Liver (tissue), 9 donors: ENCODE measurements around the gene CCR7. TPM values are rescaled to one million over a fixed set of nuclear protein-coding genes. Genes with fewer than 3 reads are reported as not detected.

Experiments
- DNase-seq: peaks from one replicate; pipeline ENCODE4 v3.0.0-alpha.2; 2017; ENCODE audit warnings: low spot score
- H3K27ac ChIP-seq, 2 donors: one replicate each; pipeline ENCODE4 v1.7.0; 2013; ENCODE audit warnings: inconsistent platforms in 2 of 2, low read length in 2 of 2, control low read depth in 1 of 2, low read depth in 1 of 2, mild to moderate bottlenecking in 1 of 2
- H3K27me3 ChIP-seq, 4 donors: one replicate each; pipeline versions ENCODE4 v1.6.1 to v1.7.0; 2013; ENCODE audit warnings: low read length in 3 of 4, inconsistent platforms in 1 of 4, mild to moderate bottlenecking in 1 of 4, moderate library complexity in 1 of 4; ENCODE audit not compliant: control insufficient read depth in 4 of 4, insufficient read depth in 4 of 4
- H3K36me3 ChIP-seq, 4 donors: one replicate each; pipeline versions ENCODE4 v1.6.1 to v1.7.0; 2013; ENCODE audit warnings: low read length in 3 of 4, mild to moderate bottlenecking in 3 of 4, low read depth in 1 of 4, moderate library complexity in 1 of 4; ENCODE audit not compliant: control insufficient read depth in 4 of 4, insufficient read depth in 3 of 4
- H3K4me1 ChIP-seq, 4 donors: one replicate each; pipeline versions ENCODE4 v1.6.1 to v1.7.0; 2013; ENCODE audit warnings: low read length in 3 of 4, mild to moderate bottlenecking in 3 of 4, moderate library complexity in 1 of 4; ENCODE audit not compliant: control insufficient read depth in 4 of 4, insufficient read depth in 4 of 4
- H3K4me3 ChIP-seq, 3 donors: one replicate each; pipeline versions ENCODE4 v1.6.1 to v1.7.0; 2013; ENCODE audit warnings: low read length in 3 of 3, control low read depth in 1 of 3, low read depth in 1 of 3, mild to moderate bottlenecking in 1 of 3
- H3K9ac ChIP-seq, 2 donors: one replicate each; pipeline ENCODE4 v1.7.0; 2013; ENCODE audit warnings: low read length in 2 of 2, mild to moderate bottlenecking in 2 of 2, moderate library complexity in 2 of 2, control low read depth in 1 of 2, low read depth in 1 of 2
- H3K9me3 ChIP-seq, 4 donors: one replicate each; pipeline versions ENCODE4 v1.6.1 to v1.7.0; 2013; ENCODE audit warnings: low read length in 3 of 4; ENCODE audit not compliant: control insufficient read depth in 4 of 4
- EGR1 ChIP-seq, 2 donors: IDR thresholded peaks; 2 replicates each; pipeline ENCODE4 v1.6.1; 2016 to 2018; ENCODE audit warnings: antibody characterized with exemption in 2 of 2, low read depth in 2 of 2
- FOXA1 ChIP-seq: IDR thresholded peaks from 2 replicates; pipeline ENCODE4 v1.6.1; 2016; ENCODE audit warnings: antibody characterized with exemption
- FOXA2 ChIP-seq: IDR thresholded peaks from 2 replicates; pipeline ENCODE4 v1.6.1; 2016; ENCODE audit warnings: antibody characterized with exemption
- GABPA ChIP-seq, 2 donors: IDR thresholded peaks in 1 of 2; conservative IDR thresholded peaks in 1 of 2; 2 replicates each; pipeline ENCODE4 v1.6.1; 2016; ENCODE audit warnings: antibody characterized with exemption in 2 of 2, mild to moderate bottlenecking in 1 of 2, moderate library complexity in 1 of 2
- HNF4A ChIP-seq, 2 donors: conservative IDR thresholded peaks; 2 replicates each; pipeline ENCODE4 v1.6.1; 2016; ENCODE audit warnings: antibody characterized with exemption in 2 of 2, mild to moderate bottlenecking in 2 of 2
- HNF4G ChIP-seq: IDR thresholded peaks from 2 replicates; pipeline ENCODE4 v1.6.1; 2016; ENCODE audit warnings: antibody characterized with exemption
- JUND ChIP-seq, 2 donors: IDR thresholded peaks; 2 replicates each; pipeline ENCODE4 v1.6.1; 2016; ENCODE audit warnings: antibody characterized with exemption in 2 of 2
- NR2F2 ChIP-seq: IDR thresholded peaks from 2 replicates; pipeline ENCODE4 v1.6.1; 2016; ENCODE audit warnings: antibody characterized with exemption
- RAD21 ChIP-seq, 2 donors: IDR thresholded peaks; 2 replicates each; pipeline ENCODE4 v1.6.1; 2016; ENCODE audit warnings: antibody characterized with exemption in 2 of 2, mild to moderate bottlenecking in 2 of 2
- RXRA ChIP-seq, 2 donors: IDR thresholded peaks; 2 replicates each; pipeline ENCODE4 v1.6.1; 2017 to 2018; ENCODE audit warnings: antibody characterized with exemption in 2 of 2, mild to moderate bottlenecking in 1 of 2
- SP1 ChIP-seq: IDR thresholded peaks from 2 replicates; pipeline ENCODE4 v1.6.1; 2018; ENCODE audit warnings: antibody characterized with exemption, mild to moderate bottlenecking
- TAF1 ChIP-seq: conservative IDR thresholded peaks from 2 replicates; pipeline ENCODE4 v1.6.1; 2016; ENCODE audit warnings: antibody characterized with exemption, mild to moderate bottlenecking
- YY1 ChIP-seq: IDR thresholded peaks from 2 replicates; pipeline ENCODE4 v1.6.1; 2016; ENCODE audit warnings: antibody characterized with exemption, mild to moderate bottlenecking
- WGBS: extraction: QIAGEN DNeasy Blood & Tissue Kit; methylation state at CpG from one replicate; pipeline ENCODE4 v1.1.7; 2013; 5-methylcytosine and 5-hydroxymethylcytosine counted together
- polyA plus RNA-seq, 2 donors: library from polyadenylated mRNA; stranded (reverse) in 1 of 2; unstranded in 1 of 2; fragments of 200-250 nt in 1 of 2; fragments of >200 nt in 1 of 2; fragmentation: Nextera tagmentation in 1 of 2; extraction: Ambion mirVana in 1 of 2; gene quantifications; one replicate each; pipeline versions ENCODE4 v1.2.1 to v1.2.3, GENCODE V29; 2013 to 2015
- total RNA-seq, 2 donors: library from RNA; depleted of rRNA; stranded (reverse); fragments of >200 nt; gene quantifications; one replicate each; pipeline ENCODE4 v1.2.3, GENCODE V29; 2014
- TF ChIP-seq, protein P1 (sequence below): IDR thresholded peaks from 2 replicates; pipeline ENCODE4 v1.6.1; 2016; ENCODE audit warnings: antibody characterized with exemption
- TF ChIP-seq, protein P2 (sequence below): IDR thresholded peaks from 2 replicates; pipeline ENCODE4 v1.6.1; 2016; ENCODE audit warnings: antibody characterized with exemption
- TF ChIP-seq, protein P3 (sequence below): fragments of 150-350 bp; IDR thresholded peaks from 2 replicates; pipeline ENCODE4 v1.5.1; 2017; ENCODE audit warnings: improper control_type of control experiment, low read depth, low read length; ENCODE audit not compliant: missing input control
- TF ChIP-seq, protein P4 (sequence below): IDR thresholded peaks from 2 replicates; pipeline ENCODE4 v1.6.1; 2016; ENCODE audit warnings: antibody characterized with exemption
- TF ChIP-seq, protein P5 (sequence below): IDR thresholded peaks from 2 replicates; pipeline ENCODE4 v1.6.1; 2016; ENCODE audit warnings: antibody characterized with exemption, mild to moderate bottlenecking
- donor health status: healthy.
- donor health status: healthy.
- donor health status: healthy.
- donor health status: healthy.
- donor health status: healthy.

Gene CCR7
- total and polyA plus RNA-seq, 4 donors, result 0.08 to 0.89 (median 0.28) TPM

DNA sequence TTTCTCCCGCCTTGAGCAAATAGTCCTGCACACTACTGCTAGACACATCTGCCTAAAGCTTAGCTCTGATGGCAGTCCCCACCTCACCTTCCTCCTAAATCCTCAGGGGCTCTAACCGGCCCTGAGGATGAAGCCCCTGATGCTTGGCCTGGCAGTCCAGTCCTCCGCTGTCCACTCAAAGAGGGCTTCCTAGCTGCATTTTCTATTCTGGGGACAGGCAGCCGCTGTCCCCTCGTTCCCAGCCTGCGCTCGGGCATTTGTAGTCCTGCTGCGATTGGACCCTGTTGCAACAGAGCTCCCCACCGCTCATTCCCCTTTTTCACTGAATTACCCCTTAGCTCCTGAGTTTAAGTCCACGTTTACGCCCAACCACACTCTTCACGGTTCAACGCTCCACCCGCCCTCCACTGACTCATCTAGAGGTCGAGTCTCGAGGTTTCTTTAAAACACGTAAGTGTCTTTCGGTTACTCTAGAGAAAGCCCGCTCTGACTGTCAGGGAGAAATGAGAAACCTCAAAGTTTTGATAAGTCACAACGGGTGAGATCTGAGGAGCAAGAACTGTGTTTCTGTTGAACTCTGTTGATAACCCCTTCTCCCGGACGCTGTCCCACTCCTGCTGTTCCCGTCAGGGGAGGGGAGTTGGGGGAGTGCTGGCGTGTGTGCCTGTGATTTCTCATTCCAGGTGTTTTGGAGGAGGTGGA lies 4.5 kb downstream of the CCR7 start:
- Histone ChIP-seq H3K36me3 (no peaks in the 10 kb centered on the region), H3K27me3 (no peaks in the 10 kb centered on the region), H3K4me3 (no peak overlapping the region), H3K4me1 (peaks cover 4 to 12% (median 7%) of the 10 kb centered on the region in 4 donors), H3K27ac (peak overlapping the region in 1 of 2 donors; percentile 26), H3K9ac (no peak overlapping the region), H3K9me3 (no peaks in the 10 kb centered on the region)
- 57% methylated on average over 24 of the region's 24 CpGs for WGBS
- TF ChIP-seq FOXA2 (no peak), RAD21 (IDR thresholded peaks at IDR 0.05) (peak in 1 of 2 donors; percentile 3)
- DNase-seq, result no peak

DNA sequence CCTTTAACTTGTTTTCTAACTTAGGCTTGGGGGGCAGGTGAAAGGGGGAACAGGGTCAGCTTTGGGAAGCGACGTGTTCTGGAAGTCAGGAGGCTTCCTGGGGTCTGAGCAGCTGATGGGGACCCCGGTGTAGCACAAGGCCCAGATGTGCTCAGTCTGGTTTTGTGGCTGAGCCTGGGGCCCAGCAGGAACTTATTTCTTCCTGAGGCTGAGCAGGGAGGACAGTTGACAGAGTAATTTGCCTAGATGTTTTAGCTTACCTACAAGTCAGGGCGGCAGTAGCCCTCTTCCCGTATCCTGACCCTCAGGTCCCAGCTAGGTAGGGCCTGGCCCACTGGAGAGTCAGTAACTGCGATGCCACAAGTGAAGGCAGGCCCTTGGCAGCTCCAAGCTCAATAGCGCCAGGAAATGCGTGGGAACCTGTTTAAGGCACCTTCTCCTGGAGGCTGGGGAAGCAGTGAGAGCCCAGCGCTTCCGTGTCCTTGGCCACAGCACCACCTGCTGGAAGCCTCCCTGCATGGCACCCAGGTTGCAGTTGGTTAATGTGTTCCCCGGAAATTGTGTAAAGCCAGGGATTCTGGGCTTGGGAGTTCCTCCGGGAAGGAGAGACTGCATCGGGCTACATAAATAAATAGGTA lies 5.2 kb downstream of the CCR7 start:
- 26% methylated on average over 13 of the region's 13 CpGs for WGBS
- DNase-seq, result peak; percentile 87
- H3K27me3 ChIP-seq, result no peaks in the 10 kb centered on the region
- H3K4me3 ChIP-seq, result no peak overlapping the region
- TF ChIP-seq TAF1 (no peak), RXRA (IDR thresholded peaks at IDR 0.05) (peak; percentile 46 to 72), JUND (IDR thresholded peaks at IDR 0.05) (no peak), FOXA1 (no peak), YY1 (peak; percentile 27), HNF4A (conservative IDR thresholded peaks at IDR 0.05) (peak; percentile 6 to 13), RAD21 (IDR thresholded peaks at IDR 0.05) (peak; percentile 99 to 100), NR2F2 (no peak), HNF4G (no peak), GABPA (IDR thresholded peaks at IDR 0.05 in 1 of 2, conservative IDR thresholded peaks at IDR 0.05 in 1 of 2) (peak in 1 of 2 donors; percentile 69), SP1 (peak; percentile 48), FOXA2 (no peak), EGR1 (IDR thresholded peaks at IDR 0.05; ENCODE audit: low read depth in 2 of 2) (peak in 1 of 2 donors; percentile 62)
- TF ChIP-seq, protein P1, sequence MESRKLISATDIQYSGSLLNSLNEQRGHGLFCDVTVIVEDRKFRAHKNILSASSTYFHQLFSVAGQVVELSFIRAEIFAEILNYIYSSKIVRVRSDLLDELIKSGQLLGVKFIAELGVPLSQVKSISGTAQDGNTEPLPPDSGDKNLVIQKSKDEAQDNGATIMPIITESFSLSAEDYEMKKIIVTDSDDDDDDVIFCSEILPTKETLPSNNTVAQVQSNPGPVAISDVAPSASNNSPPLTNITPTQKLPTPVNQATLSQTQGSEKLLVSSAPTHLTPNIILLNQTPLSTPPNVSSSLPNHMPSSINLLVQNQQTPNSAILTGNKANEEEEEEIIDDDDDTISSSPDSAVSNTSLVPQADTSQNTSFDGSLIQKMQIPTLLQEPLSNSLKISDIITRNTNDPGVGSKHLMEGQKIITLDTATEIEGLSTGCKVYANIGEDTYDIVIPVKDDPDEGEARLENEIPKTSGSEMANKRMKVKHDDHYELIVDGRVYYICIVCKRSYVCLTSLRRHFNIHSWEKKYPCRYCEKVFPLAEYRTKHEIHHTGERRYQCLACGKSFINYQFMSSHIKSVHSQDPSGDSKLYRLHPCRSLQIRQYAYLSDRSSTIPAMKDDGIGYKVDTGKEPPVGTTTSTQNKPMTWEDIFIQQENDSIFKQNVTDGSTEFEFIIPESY, result no peak
- TF ChIP-seq, protein P2, sequence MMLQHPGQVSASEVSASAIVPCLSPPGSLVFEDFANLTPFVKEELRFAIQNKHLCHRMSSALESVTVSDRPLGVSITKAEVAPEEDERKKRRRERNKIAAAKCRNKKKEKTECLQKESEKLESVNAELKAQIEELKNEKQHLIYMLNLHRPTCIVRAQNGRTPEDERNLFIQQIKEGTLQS, result no peak
- TF ChIP-seq, protein P3, sequence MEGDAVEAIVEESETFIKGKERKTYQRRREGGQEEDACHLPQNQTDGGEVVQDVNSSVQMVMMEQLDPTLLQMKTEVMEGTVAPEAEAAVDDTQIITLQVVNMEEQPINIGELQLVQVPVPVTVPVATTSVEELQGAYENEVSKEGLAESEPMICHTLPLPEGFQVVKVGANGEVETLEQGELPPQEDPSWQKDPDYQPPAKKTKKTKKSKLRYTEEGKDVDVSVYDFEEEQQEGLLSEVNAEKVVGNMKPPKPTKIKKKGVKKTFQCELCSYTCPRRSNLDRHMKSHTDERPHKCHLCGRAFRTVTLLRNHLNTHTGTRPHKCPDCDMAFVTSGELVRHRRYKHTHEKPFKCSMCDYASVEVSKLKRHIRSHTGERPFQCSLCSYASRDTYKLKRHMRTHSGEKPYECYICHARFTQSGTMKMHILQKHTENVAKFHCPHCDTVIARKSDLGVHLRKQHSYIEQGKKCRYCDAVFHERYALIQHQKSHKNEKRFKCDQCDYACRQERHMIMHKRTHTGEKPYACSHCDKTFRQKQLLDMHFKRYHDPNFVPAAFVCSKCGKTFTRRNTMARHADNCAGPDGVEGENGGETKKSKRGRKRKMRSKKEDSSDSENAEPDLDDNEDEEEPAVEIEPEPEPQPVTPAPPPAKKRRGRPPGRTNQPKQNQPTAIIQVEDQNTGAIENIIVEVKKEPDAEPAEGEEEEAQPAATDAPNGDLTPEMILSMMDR, result peak; percentile 100
- TF ChIP-seq, protein P4, sequence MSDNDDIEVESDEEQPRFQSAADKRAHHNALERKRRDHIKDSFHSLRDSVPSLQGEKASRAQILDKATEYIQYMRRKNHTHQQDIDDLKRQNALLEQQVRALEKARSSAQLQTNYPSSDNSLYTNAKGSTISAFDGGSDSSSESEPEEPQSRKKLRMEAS, result no peak
- TF ChIP-seq, protein P5, sequence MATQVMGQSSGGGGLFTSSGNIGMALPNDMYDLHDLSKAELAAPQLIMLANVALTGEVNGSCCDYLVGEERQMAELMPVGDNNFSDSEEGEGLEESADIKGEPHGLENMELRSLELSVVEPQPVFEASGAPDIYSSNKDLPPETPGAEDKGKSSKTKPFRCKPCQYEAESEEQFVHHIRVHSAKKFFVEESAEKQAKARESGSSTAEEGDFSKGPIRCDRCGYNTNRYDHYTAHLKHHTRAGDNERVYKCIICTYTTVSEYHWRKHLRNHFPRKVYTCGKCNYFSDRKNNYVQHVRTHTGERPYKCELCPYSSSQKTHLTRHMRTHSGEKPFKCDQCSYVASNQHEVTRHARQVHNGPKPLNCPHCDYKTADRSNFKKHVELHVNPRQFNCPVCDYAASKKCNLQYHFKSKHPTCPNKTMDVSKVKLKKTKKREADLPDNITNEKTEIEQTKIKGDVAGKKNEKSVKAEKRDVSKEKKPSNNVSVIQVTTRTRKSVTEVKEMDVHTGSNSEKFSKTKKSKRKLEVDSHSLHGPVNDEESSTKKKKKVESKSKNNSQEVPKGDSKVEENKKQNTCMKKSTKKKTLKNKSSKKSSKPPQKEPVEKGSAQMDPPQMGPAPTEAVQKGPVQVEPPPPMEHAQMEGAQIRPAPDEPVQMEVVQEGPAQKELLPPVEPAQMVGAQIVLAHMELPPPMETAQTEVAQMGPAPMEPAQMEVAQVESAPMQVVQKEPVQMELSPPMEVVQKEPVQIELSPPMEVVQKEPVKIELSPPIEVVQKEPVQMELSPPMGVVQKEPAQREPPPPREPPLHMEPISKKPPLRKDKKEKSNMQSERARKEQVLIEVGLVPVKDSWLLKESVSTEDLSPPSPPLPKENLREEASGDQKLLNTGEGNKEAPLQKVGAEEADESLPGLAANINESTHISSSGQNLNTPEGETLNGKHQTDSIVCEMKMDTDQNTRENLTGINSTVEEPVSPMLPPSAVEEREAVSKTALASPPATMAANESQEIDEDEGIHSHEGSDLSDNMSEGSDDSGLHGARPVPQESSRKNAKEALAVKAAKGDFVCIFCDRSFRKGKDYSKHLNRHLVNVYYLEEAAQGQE, result no peak
- peak overlapping the region; percentile 26 to 30 for H3K27ac ChIP-seq
- no peaks in the 10 kb centered on the region for H3K36me3 ChIP-seq
- H3K9ac ChIP-seq, result peak overlapping the region in 1 of 2 donors; percentile 33
- H3K4me1 ChIP-seq, result peaks cover 4 to 12% (median 7%) of the 10 kb centered on the region in 4 donors
- no peaks in the 10 kb centered on the region for H3K9me3 ChIP-seq
